HG02970 (cell line): Measurements from ENCODE around the gene FLYWCH2.
A peak's percentile ranks its signal among the peaks of the same experiment; 100 is the strongest.

Experiments
- ATAC-seq: cut with Tn5 transposase; IDR thresholded peaks from one replicate; pipeline ENCODE4 v1.9.1; 2021; ENCODE audit warnings: mild to moderate bottlenecking, moderate library complexity, moderate number of reproducible peaks; ENCODE audit not compliant: unreplicated experiment, low FRiP score

Gene FLYWCH2

GRCh38 chr16:2853531-2854073 lies 29.4 kb upstream of the FLYWCH2 start:
- ATAC-seq, result no peak

DNA sequence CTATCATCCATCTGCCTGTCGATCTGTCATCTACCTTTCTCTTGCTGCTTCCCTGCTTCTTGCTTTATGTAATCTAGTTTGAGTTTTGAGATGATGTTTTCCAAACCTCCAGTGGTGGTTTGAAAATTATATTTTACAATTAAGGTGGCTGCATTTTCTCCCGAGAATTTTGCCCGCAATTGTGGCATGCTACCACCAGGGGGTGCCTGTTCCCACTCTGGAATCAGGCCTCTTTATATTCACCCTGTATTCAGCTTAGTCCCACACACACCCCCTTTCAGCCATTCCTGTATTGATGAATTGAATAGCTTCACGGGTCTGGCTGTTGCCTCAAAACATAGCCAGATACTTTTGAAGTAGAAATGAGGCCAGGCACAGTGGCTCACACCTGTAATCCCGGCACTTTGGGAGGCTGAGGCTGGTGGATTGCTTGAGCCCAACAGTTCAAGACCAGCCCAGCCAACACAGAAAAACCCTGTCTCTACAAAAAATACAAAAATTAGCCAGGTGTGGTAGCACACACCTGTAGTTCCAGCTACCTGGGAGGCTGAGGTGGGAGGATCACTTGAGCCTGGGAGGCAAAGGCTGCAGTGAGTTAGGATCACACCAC lies 28.2 kb upstream of the FLYWCH2 start:
- ATAC-seq, result no peak

DNA sequence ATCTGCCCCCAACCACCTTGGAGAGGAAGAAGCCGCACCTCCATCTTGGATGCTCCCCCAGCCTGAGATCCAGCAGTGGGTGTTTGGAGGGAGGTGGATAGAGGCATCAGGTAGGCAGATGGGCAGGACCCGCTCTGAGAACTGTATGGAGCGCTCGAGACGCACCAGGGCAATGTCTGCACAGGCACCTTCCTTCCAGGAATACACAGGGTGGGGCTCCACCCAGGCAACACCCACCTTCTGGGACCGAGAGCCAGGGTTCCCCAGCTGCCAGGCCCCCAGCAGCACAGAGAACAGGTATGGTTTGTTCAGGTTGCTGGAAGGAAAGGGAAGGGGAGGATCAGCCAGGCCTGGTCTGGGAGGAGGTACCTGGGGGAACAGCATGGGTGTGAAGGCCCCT lies 27.5 kb upstream of the FLYWCH2 start:
- no peak for ATAC-seq

DNA sequence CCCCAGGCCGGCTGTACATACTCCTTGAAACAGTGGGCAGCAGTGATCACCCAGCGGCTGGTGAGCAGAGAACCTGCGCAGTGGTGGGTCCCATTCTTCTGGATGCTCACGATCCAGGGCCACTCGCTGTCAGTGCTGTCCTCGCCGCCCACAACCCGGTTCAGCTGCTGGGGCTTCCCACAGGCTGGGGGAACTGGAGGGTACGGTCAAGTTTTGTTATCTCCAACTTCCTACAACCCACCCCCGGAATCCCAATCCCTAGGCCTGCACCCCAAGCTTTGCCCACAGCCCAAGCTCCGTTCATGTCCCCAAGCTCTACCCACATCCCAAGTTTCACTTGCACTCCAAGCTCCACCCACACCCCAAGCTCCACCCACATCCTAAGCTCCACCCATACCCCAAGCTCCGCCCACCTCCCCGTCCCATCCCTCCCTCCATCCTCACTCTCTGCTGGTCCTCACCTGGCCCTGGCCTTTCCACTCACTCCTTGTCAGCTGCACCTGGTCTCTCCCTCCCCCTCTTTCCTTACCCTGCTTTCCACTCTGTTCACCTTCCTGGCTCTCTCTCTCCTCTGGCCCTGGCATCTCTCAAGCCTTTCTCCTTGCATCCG lies 26.8 kb upstream of the FLYWCH2 start:
- no peak for ATAC-seq

GRCh38 chr16:2856686-2857450 lies 26.1 kb upstream of the FLYWCH2 start:
- ATAC-seq, result no peak

DNA sequence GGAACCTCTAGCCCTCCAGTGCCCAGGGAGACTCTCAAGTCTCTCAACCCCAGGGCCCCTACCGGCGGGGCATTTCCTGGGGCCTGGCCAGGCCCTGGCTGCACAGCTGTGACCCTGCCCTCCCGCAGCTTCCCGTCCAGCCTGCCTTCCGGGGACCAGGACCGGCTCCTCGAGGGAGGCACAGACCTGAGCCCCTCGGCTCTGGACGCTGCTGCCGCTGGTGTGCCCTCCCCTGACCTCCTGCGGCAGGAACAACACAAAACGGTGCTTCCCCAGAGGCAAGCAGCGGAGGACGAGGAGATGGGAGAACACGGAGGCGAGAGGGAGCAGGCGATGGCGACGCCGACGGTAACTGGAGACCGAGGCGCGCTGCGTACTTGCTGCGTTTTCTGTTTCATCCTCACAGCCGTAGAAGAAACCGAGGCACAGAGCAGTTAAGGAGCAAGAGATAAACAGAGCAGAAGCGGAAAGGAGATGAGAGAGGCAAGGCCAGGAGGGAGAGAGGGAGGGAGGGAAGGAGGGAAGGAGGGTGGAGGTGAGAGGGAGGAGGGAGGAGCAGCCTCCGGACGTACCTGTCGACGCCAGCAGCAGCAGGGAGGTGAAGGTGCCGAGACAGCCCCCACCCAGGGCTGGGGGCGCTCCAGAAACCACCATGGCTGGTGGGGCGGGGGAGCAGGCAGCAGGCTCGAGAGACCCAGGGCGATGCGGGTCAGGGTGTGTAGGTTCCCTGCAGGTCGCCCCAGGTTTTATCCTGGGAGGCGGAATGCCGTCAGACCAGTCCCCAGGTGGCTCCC lies 25.4 kb upstream of the FLYWCH2 start, which contains the start of gene PRSS22:
PRSS22 (minus strand) TSS at position 720 of the 794 bp plus-strand sequence; CDS start at position 654, 66 bp downstream.
- no peak for ATAC-seq

DNA sequence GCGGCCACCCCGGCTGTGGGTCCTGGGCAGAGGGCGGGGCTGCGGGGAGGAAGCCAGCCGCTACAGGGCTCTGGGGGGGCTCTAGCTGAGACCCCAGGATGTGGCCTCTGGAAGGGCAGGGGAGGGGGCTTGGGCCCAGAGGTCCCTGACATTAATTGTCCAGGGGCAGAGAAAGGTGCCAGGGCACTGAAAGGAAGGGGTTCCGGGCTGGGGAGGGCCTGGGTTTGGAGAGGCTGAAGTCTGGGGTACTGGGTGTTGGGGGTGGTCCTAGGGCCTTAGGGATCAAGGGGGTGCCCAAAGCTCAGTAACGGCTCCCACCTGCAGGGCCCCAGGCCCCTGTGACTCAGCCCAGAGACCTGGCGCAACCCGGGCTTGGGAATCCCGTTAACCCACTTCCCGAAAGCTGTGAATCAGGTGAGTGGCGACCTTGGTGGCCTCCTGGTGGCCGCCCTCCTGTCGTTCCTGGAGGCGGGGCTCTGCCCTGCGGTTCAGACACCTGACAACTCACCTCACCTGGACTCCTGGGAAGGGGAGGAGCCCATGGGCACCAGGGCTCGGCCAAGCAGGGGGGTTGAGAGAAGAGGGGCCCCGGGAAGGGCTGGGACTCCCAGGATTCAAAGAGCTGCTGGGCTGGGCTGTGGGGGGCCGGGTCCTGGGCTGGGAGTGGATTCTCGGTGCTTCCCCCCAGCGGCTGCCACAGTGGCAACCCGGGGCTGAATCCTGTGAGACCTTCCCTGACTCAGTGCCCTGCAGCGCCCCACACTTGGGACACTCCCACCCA lies 24.6 kb upstream of the FLYWCH2 start:
- ATAC-seq, result no peak

- ATAC-seq, result no peak
Measured at GRCh38 chr16:2859686-2860265, 23.2 kb upstream of the FLYWCH2 start.

DNA sequence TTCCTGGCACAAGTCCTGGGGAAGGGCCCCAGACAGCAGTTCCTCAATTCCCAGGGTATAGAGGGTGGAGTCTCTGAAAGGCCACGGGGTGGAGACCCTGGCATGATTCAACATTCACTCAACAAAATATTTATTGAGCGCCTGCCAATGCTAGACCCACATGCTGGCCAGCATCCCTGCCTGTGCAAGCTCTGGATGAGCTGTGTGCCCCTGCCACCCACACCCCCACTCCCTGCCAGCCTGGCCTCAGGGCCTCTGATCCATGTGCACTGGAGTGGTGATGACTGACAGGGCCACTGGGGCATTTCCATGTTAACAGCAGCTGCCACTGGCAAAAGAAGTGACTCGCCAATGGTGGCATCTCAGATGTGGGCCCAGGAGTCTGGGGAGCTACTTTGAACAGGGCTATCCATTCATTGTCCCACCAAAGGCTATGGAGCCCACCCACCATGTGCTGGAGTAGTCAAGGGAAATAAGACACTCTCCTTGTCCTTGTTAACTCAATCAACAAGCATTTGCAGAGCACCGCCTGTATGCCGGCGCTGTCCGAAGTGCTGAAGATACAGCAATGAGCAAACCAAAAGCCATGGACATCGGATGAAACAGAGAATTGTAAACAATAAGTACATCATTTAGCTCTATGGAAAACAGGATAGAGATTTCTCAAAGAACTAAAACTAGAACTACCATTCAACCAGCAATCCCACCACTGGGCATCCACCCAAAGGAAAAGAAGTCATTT lies 22.0 kb upstream of the FLYWCH2 start:
- ATAC-seq, result no peak

- no peak for ATAC-seq
Measured at GRCh38 chr16:2865651-2866050, 17.4 kb upstream of the FLYWCH2 start.

DNA sequence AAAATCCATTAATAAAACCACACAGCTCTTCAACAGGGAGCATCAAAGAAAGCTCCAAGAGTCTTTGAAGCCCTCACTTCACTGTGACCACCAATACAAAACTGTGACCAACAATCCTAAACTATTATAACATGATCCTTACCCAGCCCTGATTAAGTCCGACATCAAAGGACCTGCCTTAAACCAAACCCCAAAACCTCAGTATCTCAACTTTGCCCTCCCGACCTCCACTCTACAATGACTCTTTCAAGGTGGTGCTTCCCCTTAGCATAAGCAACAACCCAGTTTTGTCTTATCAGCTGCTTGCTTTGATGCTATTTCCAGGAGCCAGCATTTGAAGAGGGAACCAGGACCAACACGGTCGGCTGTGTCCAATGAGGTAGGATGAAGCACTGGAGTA lies 16.6 kb upstream of the FLYWCH2 start:
- ATAC-seq, result no peak

DNA sequence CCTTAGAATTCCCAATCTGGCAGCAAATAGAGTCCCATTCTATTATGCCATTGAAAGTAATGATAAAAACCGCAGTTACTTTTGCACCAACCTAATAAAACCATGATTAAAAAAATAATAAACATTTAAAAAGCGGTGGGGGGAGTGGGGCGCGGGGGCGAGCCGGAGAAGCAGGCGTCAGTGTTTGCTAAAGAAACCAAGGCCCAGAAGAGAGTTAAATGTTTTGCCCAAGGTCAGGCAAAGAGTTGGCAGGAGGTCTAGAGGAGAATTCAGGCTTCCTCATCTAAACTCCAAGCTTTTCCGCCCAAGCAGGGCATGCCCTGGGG lies 15.4 kb upstream of the FLYWCH2 start:
- no peak for ATAC-seq

DNA sequence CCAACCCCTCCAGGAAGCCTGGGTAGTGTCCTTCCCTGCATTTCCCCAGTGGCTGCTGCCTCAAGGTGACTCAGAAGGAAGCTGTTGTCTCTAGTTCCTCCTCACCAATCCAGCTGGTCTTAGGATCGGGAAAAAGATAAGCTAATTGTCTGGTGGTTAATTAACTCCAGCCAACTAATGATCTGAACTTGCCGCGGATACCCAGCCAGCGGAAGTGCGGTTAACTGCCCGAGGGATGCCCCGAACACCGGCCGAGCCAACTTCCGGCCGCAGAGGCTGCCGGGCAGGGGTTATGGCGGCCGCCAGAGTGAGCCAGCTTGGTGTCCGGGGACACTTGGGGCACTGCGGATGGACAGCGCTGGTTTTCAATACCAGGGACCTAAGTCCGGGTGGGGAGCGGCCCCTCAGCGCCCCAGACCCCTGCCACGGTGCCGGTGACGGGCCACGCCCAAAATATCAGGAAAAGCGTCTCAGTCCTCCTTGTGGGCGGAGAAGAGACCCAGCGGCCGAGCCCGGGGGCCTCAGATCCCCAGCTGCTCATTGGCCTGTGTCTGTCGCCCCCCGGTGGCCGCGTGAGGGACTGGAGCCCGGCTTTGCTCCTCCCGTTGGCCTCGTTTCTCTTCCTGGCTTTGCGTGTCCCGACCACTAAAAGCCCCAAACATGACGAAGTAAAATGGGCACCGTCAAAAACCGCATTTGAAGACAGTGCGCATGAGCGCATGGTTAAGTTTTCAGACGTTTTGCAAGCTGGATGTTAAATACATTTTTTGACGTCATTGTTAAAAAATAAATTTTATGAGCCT lies 14.8 kb upstream of the FLYWCH2 start:
- peak; percentile 85 for ATAC-seq

- ATAC-seq, result no peak
Measured at GRCh38 chr16:2871926-2872325, 11.1 kb upstream of the FLYWCH2 start.

- ATAC-seq, result no peak
Measured at GRCh38 chr16:2874032-2874911, 8.7 kb upstream of the FLYWCH2 start.

DNA sequence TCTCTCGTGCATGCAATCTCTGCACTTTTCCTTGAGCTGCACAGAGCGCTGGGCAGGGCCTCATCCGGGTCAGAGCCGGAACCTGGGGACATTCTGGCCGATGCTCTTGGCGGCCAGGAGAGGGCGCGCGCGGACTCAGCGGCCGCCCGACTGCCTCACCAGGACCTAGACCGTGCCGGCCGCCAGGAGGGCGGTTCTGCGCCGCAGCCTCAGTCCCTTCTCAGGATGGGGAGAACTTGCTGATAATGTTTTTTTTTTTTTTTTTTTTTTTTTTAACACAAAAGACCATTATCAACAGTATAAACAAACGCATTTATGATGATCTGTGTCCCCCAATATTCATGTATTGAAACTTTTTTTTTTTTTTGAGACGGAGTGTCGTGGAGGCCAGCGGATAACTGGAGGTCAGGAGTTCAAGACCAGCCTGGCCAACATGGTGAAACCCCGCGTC lies 8.1 kb upstream of the FLYWCH2 start:
- peak; percentile 60 for ATAC-seq

DNA sequence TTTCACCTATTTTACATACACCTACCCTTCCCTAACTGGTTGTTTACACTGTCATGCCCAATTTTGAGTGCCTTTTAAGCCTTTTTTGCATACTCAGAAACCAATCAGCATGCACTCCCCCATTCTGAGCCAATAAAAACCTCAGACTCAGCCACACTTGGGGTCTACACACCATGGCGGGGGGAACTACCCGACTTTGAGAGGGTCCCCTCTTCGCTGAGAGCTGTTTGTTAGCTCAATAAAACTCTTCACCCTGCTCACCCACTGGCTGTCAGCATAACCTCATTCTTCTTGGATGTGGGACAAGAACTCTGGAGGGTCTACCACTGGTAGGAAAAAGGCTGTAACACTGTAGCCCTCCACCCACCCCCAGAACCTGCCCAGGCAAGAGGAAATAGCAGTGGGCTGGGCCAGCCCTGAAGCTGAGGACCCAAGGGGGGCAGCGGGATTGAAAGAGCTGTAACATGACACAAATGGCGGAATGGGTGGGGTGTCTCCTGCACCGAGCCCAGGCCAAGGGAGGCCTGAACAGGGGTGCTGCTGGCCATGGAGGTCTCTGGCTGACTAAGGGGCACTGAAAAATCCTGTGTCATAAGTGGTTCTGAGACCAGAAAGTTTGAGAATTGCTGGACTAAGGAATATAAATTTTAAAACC lies 3.0 kb upstream of the FLYWCH2 start:
- no peak for ATAC-seq
